ENCODE measurements around the gene KLHL4.

The KLHL4 gene

GRCh38 chrX:87702795-87703194 lies 185.2 kb downstream of the KLHL4 start:
- TF ChIP-seq TAF1 (IDR thresholded peaks at IDR 0.05; ENCODE audit: low read depth) (no peak), EP300 (IDR thresholded peaks at IDR 0.05; ENCODE audit: borderline replicate concordance) (no peak), FOXM1 (IDR thresholded peaks at IDR 0.05; ENCODE audit: borderline replicate concordance, low read depth) (no peak), REST (IDR thresholded peaks at IDR 0.05; ENCODE audit: low read depth) (no peak), MAX (IDR thresholded peaks at IDR 0.05) (no peak), CEBPB (IDR thresholded peaks at IDR 0.05) (no peak), TCF12 (IDR thresholded peaks at IDR 0.05; ENCODE audit: low read depth) (no peak), CREB1 (IDR thresholded peaks at IDR 0.05; ENCODE audit: low read depth) (no peak), USF1 (IDR thresholded peaks at IDR 0.05) (no peak), NFIC (IDR thresholded peaks at IDR 0.05) (no peak), ZBTB7A (IDR thresholded peaks at IDR 0.05; ENCODE audit: low read depth) (no peak), RAD21 (IDR thresholded peaks at IDR 0.05; ENCODE audit: low read depth) (no peak), YY1 (IDR thresholded peaks at IDR 0.05; ENCODE audit: low read depth) (no peak), EGR1 (IDR thresholded peaks at IDR 0.05) (no peak), TEAD4 (IDR thresholded peaks at IDR 0.05) (no peak)

- no peak for TF ChIP-seq EGR1 (IDR thresholded peaks at IDR 0.05)
- no peak for TF ChIP-seq CREB1 (IDR thresholded peaks at IDR 0.05; ENCODE audit: low read depth)
- no peak for TF ChIP-seq TAF1 (IDR thresholded peaks at IDR 0.05; ENCODE audit: low read depth)
- no peak for TF ChIP-seq TCF12 (IDR thresholded peaks at IDR 0.05; ENCODE audit: low read depth)
- TF ChIP-seq REST (IDR thresholded peaks at IDR 0.05; ENCODE audit: low read depth): no peak
Measured at GRCh38 chrX:87706134-87706533, 188.5 kb downstream of the KLHL4 start.

GRCh38 chrX:87710580-87710979 lies 193.0 kb downstream of the KLHL4 start:
- TF ChIP-seq CREB1 (IDR thresholded peaks at IDR 0.05; ENCODE audit: low read depth) (no peak), TCF12 (IDR thresholded peaks at IDR 0.05; ENCODE audit: low read depth) (no peak), USF1 (IDR thresholded peaks at IDR 0.05) (no peak), TAF1 (IDR thresholded peaks at IDR 0.05; ENCODE audit: low read depth) (no peak), CEBPB (IDR thresholded peaks at IDR 0.05) (no peak), RAD21 (IDR thresholded peaks at IDR 0.05; ENCODE audit: low read depth) (no peak), REST (IDR thresholded peaks at IDR 0.05; ENCODE audit: low read depth) (no peak), NFIC (IDR thresholded peaks at IDR 0.05) (no peak), EP300 (IDR thresholded peaks at IDR 0.05; ENCODE audit: borderline replicate concordance) (no peak), EGR1 (IDR thresholded peaks at IDR 0.05) (no peak), FOXM1 (IDR thresholded peaks at IDR 0.05; ENCODE audit: borderline replicate concordance, low read depth) (no peak), YY1 (IDR thresholded peaks at IDR 0.05; ENCODE audit: low read depth) (no peak), ZBTB7A (IDR thresholded peaks at IDR 0.05; ENCODE audit: low read depth) (no peak), TEAD4 (IDR thresholded peaks at IDR 0.05) (no peak), MAX (IDR thresholded peaks at IDR 0.05) (no peak)

Measured in Ishikawa (cell line).